WTC11 (cell line): ENCODE measurements around the gene SLC10A7. TPM values are rescaled to one million over a fixed set of nuclear protein-coding genes. Genes with fewer than 3 reads are reported as not detected.

ENCODE experiments used
- ATAC-seq: fragments of 200-7000 bp; cut with Tn5 transposase; 2 replicates; pipeline ENCODE4 v1.10.0; 2021; ENCODE audit warnings: mild to moderate bottlenecking, moderate library complexity
- CTCF ChIA-PET: fragments of 300-600 bp; sonication (Branson Sonifier 250); formaldehyde crosslinking; loops from one replicate; lab custom pipeline; 2021; ENCODE audit warnings: antibody characterized with exemption; lab: Charles Lee
- POLR2A ChIA-PET: fragments of 350-600 bp; sonication (Branson Sonifier 250); formaldehyde crosslinking; loops from one replicate; lab custom pipeline; 2021; ENCODE audit warnings: antibody characterized with exemption; lab: Charles Lee
- DNase-seq: peaks from one replicate; pipeline ENCODE4 v3.0.0; 2021; ENCODE audit warnings: low spot score
- H3K27ac Mint-ChIP-seq: 2 replicates; pipeline ENCODE4 v1.8.0; 2021; ENCODE audit warnings: mixed read lengths
- H3K27me3 Mint-ChIP-seq: 2 replicates; pipeline ENCODE4 v1.8.0; 2021; ENCODE audit warnings: low read depth, mild to moderate bottlenecking, moderate library complexity, mixed read lengths
- H3K36me3 Mint-ChIP-seq: 2 replicates; pipeline ENCODE4 v1.8.0; 2021; ENCODE audit warnings: mixed read lengths
- H3K4me1 Mint-ChIP-seq: 2 replicates; pipeline ENCODE4 v1.8.0; 2022; ENCODE audit warnings: mixed read lengths
- H3K4me3 Mint-ChIP-seq: 2 replicates; pipeline ENCODE4 v1.8.0; 2021; ENCODE audit warnings: mild to moderate bottlenecking, moderate library complexity, mixed read lengths
- H3K9me3 Mint-ChIP-seq: 2 replicates; pipeline ENCODE4 v1.8.0; 2021; ENCODE audit warnings: mixed read lengths
- AFF4 ChIP-seq: sonication (generic); formaldehyde crosslinking; IDR thresholded peaks from 2 replicates; pipeline ENCODE4 v1.8.1; 2023; ENCODE audit warnings: mild to moderate bottlenecking, missing genetic modification reagents, borderline replicate concordance
- CBFB ChIP-seq: sonication (generic); formaldehyde crosslinking; IDR thresholded peaks from 2 replicates; pipeline ENCODE4 v1.8.1; 2022; ENCODE audit warnings: mild to moderate bottlenecking, low read depth, missing genetic modification reagents
- CDX4 ChIP-seq: fragments of 250-450 bp; sonication (Bioruptor Pico); IDR thresholded peaks from 2 replicates; pipeline ENCODE4 v1.9.0; 2021; ENCODE audit warnings: moderate library complexity, mild to moderate bottlenecking, inconsistent platforms, borderline replicate concordance
- CREM ChIP-seq: sonication (generic); formaldehyde crosslinking; IDR thresholded peaks from 2 replicates; pipeline ENCODE4 v1.8.1; 2022; ENCODE audit warnings: mild to moderate bottlenecking, missing genetic modification reagents, moderate library complexity
- E2F4 ChIP-seq: sonication (generic); formaldehyde crosslinking; IDR thresholded peaks from 2 replicates; pipeline ENCODE4 v1.8.1; 2022; ENCODE audit warnings: low read depth, mild to moderate bottlenecking, moderate library complexity, missing genetic modification reagents, borderline replicate concordance
- ETV6 ChIP-seq: sonication (generic); formaldehyde crosslinking; IDR thresholded peaks from 2 replicates; pipeline ENCODE4 v1.8.1; 2022; ENCODE audit warnings: mild to moderate bottlenecking, missing genetic modification reagents
- GRHL2 ChIP-seq: fragments of 250-450 bp; sonication (Bioruptor Pico); IDR thresholded peaks from 2 replicates; pipeline ENCODE4 v1.8.0; 2022; ENCODE audit warnings: mild to moderate bottlenecking, moderate library complexity; ENCODE audit not compliant: insufficient replicate concordance, severe bottlenecking
- IRF2 ChIP-seq: sonication (generic); formaldehyde crosslinking; IDR thresholded peaks from 2 replicates; pipeline ENCODE4 v1.8.0; 2022; ENCODE audit warnings: low read depth, missing genetic modification reagents, borderline replicate concordance
- JUN ChIP-seq: sonication (generic); formaldehyde crosslinking; IDR thresholded peaks from 2 replicates; pipeline ENCODE4 v1.8.0; 2023; ENCODE audit warnings: mild to moderate bottlenecking, missing genetic modification reagents
- MYBL2 ChIP-seq: sonication (generic); formaldehyde crosslinking; IDR thresholded peaks from 2 replicates; pipeline ENCODE4 v1.8.1; 2023; ENCODE audit warnings: mild to moderate bottlenecking, moderate library complexity, missing genetic modification reagents
- PRDM15 ChIP-seq: sonication (generic); formaldehyde crosslinking; IDR thresholded peaks from 2 replicates; pipeline ENCODE4 v1.8.0; 2022; ENCODE audit warnings: missing genetic modification reagents
- ZBTB43 ChIP-seq: sonication (generic); formaldehyde crosslinking; IDR thresholded peaks from 2 replicates; pipeline ENCODE4 v1.8.1; 2023; ENCODE audit warnings: mild to moderate bottlenecking, missing genetic modification reagents
- ZNF396 ChIP-seq: fragments of 250-450 bp; sonication (Bioruptor Pico); IDR thresholded peaks from 2 replicates; pipeline ENCODE4 v1.8.0; 2021; ENCODE audit warnings: mild to moderate bottlenecking, moderate library complexity, borderline replicate concordance
- ZNF671 ChIP-seq: fragments of 250-450 bp; sonication (Bioruptor Pico); IDR thresholded peaks from 2 replicates; pipeline ENCODE4 v1.8.0; 2021; ENCODE audit warnings: mild to moderate bottlenecking
- total RNA-seq: library from RNA; stranded (reverse); gene quantifications from 3 replicates; pipeline ENCODE4 v1.2.3, GENCODE V29; 2021
- TF ChIP-seq, protein P1 (sequence below): sonication (generic); formaldehyde crosslinking; IDR thresholded peaks from 2 replicates; pipeline ENCODE4 v1.8.0; 2023; ENCODE audit warnings: mild to moderate bottlenecking, missing genetic modification reagents

Gene SLC10A7
- total RNA-seq, 1 experiment from 2014 or later, result 5.0 TPM

DNA sequence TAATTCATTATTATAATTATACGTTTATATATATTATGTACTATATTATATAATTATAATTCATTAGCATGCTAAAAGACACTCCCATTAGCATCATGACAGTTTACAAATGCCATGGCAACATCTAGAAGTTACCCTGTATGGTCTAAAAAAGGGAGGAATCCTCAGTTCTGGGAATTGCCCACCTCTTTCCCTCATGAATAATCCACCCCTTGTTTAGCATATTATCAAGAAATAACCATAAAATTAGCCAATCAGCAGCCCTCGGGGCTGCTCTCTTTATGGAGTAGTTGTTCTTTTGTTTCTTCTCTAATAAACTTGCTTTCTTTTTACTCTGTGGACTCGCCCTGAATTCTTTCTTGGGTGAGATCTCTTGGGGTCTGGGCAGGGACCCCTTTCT is 42.8 kb upstream of the SLC10A7 start:
- TF ChIP-seq JUN (CRISPR knock-in tag) (no peak), ZNF671 (CRISPR knock-in tag) (no peak), ZNF396 (CRISPR knock-in tag) (no peak), ETV6 (CRISPR knock-in tag) (no peak), CBFB (CRISPR knock-in tag) (no peak), ZBTB43 (CRISPR knock-in tag) (no peak), PRDM15 (CRISPR knock-in tag) (no peak), CDX4 (CRISPR knock-in tag) (no peak), E2F4 (CRISPR knock-in tag) (no peak), IRF2 (CRISPR knock-in tag) (no peak), AFF4 (no peak), GRHL2 (CRISPR knock-in tag) (no peak), CREM (CRISPR knock-in tag) (no peak), MYBL2 (CRISPR knock-in tag) (no peak)
- TF ChIP-seq, protein P1, sequence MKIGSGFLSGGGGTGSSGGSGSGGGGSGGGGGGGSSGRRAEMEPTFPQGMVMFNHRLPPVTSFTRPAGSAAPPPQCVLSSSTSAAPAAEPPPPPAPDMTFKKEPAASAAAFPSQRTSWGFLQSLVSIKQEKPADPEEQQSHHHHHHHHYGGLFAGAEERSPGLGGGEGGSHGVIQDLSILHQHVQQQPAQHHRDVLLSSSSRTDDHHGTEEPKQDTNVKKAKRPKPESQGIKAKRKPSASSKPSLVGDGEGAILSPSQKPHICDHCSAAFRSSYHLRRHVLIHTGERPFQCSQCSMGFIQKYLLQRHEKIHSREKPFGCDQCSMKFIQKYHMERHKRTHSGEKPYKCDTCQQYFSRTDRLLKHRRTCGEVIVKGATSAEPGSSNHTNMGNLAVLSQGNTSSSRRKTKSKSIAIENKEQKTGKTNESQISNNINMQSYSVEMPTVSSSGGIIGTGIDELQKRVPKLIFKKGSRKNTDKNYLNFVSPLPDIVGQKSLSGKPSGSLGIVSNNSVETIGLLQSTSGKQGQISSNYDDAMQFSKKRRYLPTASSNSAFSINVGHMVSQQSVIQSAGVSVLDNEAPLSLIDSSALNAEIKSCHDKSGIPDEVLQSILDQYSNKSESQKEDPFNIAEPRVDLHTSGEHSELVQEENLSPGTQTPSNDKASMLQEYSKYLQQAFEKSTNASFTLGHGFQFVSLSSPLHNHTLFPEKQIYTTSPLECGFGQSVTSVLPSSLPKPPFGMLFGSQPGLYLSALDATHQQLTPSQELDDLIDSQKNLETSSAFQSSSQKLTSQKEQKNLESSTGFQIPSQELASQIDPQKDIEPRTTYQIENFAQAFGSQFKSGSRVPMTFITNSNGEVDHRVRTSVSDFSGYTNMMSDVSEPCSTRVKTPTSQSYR (CRISPR knock-in tag), result no peak
- H3K27me3 Mint-ChIP-seq, result no peaks in the 10 kb centered on the region
- no peak overlapping the region for H3K4me3 Mint-ChIP-seq
- CTCF ChIA-PET, result no interaction called here
- ATAC-seq (no peak), DNase-seq (no peak)
- H3K27ac Mint-ChIP-seq, result no peak overlapping the region; the same call in 1 of the 2 replicates
- peaks cover 2% of the 10 kb centered on the region; the same call in 1 of the 2 replicates for H3K36me3 Mint-ChIP-seq
- H3K9me3 Mint-ChIP-seq, result peaks cover 15% of the 10 kb centered on the region
- peaks cover 11% of the 10 kb centered on the region for H3K4me1 Mint-ChIP-seq
- POLR2A ChIA-PET, result interaction anchor here (0.6 kb wide), 1 partner anchor 1157 kb away, joined by 4 read pairs; no protein-coding TSS in a partner anchor
